HepG2 (cell line): ENCODE results near the gene CEP68. TPM values are rescaled to one million over a fixed set of nuclear protein-coding genes. Genes with fewer than 3 reads are reported as not detected.
A peak's percentile ranks its signal among the peaks of the same experiment; 100 is the strongest.

ENCODE experiments used
- CHD2 ChIP-seq: IDR thresholded peaks from 2 replicates; pipeline ENCODE4 v1.6.1; 2011; ENCODE audit warnings: low read depth, low read length, improper control_type of control experiment
- ISX ChIP-seq: sonication (generic); formaldehyde crosslinking; conservative IDR thresholded peaks from 2 replicates; pipeline ENCODE4 v1.5.0; 2020; ENCODE audit warnings: missing genetic modification reagents
- JDP2 ChIP-seq: sonication (generic); formaldehyde crosslinking; IDR thresholded peaks from 2 replicates; pipeline ENCODE4 v1.8.1; 2022; ENCODE audit warnings: missing genetic modification reagents, borderline replicate concordance
- KDM3A ChIP-seq: IDR thresholded peaks from 2 replicates; pipeline ENCODE4 v1.6.1; 2018; ENCODE audit warnings: low read depth, missing compliant biosample characterization
- KDM5A ChIP-seq: fragments of 200-600 bp; sonication (generic); IDR thresholded peaks from 2 replicates; pipeline ENCODE4 v1.7.0; 2018; ENCODE audit warnings: antibody characterized with exemption, mild to moderate bottlenecking, low read length, borderline replicate concordance
- PHF21A ChIP-seq: sonication (generic); formaldehyde crosslinking; IDR thresholded peaks from 2 replicates; pipeline ENCODE4 v1.5.0; 2020; ENCODE audit warnings: mild to moderate bottlenecking, missing genetic modification reagents
- ZNF256 ChIP-seq: sonication (generic); formaldehyde crosslinking; conservative IDR thresholded peaks from 2 replicates; pipeline ENCODE4 v1.4.0; 2020; ENCODE audit warnings: missing genetic modification reagents
- ZNF484 ChIP-seq: sonication (generic); formaldehyde crosslinking; IDR thresholded peaks from 2 replicates; pipeline ENCODE4 v1.5.1; 2020; ENCODE audit warnings: mild to moderate bottlenecking, low read depth, missing genetic modification reagents, borderline replicate concordance
- polyA plus RNA-seq, 8 experiments: library from polyadenylated mRNA; depleted of rRNA in 3 of 8; stranded (reverse) in 7 of 8; unstranded in 1 of 8; fragments of >200 nt; fragmentation: Illumina TruSeq in 4 of 8; extraction: Trizol in 4 of 8; gene quantifications; 2 replicates each; pipeline versions ENCODE4 v1.2.1 to v1.2.3, GENCODE V29; 2011 to 2016; ENCODE audit warnings: low read depth in 4 of 8, missing spikeins in 1 of 8, mixed read lengths in 1 of 8; ENCODE audit not compliant: insufficient read depth in 1 of 8
- total RNA-seq, 5 experiments: library from RNA; depleted of rRNA; stranded (reverse); fragments of >200 nt; fragmentation: Illumina TruSeq; extraction: Trizol; gene quantifications; 2 replicates each; pipeline ENCODE4 v1.2.3, GENCODE V29; 2016; ENCODE audit warnings: low read depth in 1 of 5
- TF ChIP-seq, protein P1 (sequence below): sonication (generic); formaldehyde crosslinking; IDR thresholded peaks from 2 replicates; pipeline ENCODE4 v1.5.1; 2020; ENCODE audit warnings: mild to moderate bottlenecking, missing genetic modification reagents, borderline replicate concordance
- TF ChIP-seq, protein P2 (sequence below): sonication (generic); formaldehyde crosslinking; IDR thresholded peaks from 2 replicates; pipeline ENCODE4 v1.4.0; 2020; ENCODE audit warnings: mild to moderate bottlenecking, missing genetic modification reagents
- TF ChIP-seq, protein P3 (sequence below): IDR thresholded peaks from 2 replicates; pipeline ENCODE4 v1.6.1; 2016; ENCODE audit warnings: missing biosample characterization, missing genetic modification reagents, low read depth
- TF ChIP-seq, protein P4 (sequence below): sonication (generic); formaldehyde crosslinking; IDR thresholded peaks from 2 replicates; pipeline ENCODE4 v1.4.0; 2020; ENCODE audit warnings: mild to moderate bottlenecking, missing genetic modification reagents
- TF ChIP-seq, protein P5 (sequence below): sonication (generic); formaldehyde crosslinking; IDR thresholded peaks from 2 replicates; pipeline ENCODE4 v1.4.0; 2020; ENCODE audit warnings: missing genetic modification reagents
- TF ChIP-seq, protein P6 (sequence below): sonication (generic); formaldehyde crosslinking; IDR thresholded peaks from 2 replicates; pipeline ENCODE4; 2020; ENCODE audit warnings: missing genetic modification reagents, mild to moderate bottlenecking, borderline replicate concordance

The CEP68 gene
- total and polyA plus RNA-seq, 2 of the 13 experiments (the other 11 are each of a cell fraction or from before 2014, with no cell fraction given) = 5.7 to 9.3 TPM

DNA sequence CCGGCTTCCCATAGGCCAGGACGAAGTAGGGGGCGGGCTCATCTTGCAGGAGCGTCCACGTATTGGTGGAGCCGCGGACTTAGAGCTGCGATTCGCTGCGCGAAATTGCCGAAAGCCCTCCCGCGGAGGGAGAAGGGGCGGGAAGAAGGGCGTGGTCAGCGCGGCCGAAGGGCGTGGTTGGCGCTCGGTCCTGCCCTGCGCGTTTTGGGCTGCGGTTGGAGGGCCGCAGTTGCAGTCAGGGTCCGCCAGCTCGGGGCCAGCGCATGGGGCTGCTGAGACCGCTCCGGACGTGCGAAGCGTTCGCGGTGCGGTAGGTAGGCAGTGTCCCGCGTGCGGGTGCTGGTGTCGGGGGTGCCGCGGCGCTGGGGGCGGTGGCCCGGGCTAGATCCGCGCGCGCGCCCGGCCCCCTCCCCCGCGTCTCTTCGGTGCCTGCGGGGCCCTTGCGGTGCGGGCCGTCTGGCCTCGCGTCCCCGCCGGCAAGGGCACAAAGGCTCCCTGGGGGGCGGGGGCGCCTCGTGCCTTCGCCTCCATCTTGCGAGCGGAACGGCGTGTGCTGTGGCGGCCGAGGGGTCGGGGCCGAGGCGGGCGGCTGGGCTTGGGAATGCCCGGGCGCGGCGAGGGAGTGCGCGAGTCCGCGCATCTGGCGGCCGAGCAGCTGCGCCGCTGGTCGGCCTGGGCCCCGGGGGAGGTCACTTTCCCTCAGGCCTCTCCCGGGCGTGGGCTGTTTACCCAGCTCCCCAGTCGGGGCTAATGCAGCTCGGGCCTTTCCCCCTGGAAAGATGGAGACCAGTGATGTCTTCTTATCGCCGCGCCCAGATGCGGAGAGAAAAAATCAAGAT, at the start of gene CEP68 (continued):
- TF ChIP-seq, protein P1, sequence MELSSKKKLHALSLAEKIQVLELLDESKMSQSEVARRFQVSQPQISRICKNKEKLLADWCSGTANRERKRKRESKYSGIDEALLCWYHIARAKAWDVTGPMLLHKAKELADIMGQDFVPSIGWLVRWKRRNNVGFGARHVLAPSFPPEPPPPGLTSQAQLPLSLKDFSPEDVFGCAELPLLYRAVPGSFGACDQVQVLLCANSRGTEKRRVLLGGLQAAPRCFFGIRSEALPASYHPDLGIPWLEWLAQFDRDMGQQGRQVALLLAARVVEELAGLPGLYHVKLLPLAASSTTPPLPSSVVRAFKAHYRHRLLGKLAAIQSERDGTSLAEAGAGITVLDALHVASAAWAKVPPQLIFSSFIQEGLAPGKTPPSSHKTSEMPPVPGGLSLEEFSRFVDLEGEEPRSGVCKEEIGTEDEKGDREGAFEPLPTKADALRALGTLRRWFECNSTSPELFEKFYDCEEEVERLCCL (CRISPR knock-in tag) = 0 out of 2 replicates have a peak, but pooled peaks have one; percentile 23
- TF ChIP-seq KDM5A = 0 out of 2 replicates have a peak, but pooled peaks have one; percentile 4
- TF ChIP-seq PHF21A (CRISPR knock-in tag) = 0 out of 2 replicates have a peak, but pooled peaks have one; percentile 23
- peak; percentile 18 for TF ChIP-seq KDM3A (CRISPR knock-in tag)
- TF ChIP-seq ZNF484 (CRISPR knock-in tag) = no peak
- peak; percentile 62 for TF ChIP-seq ISX (CRISPR knock-in tag)
- TF ChIP-seq, protein P2, sequence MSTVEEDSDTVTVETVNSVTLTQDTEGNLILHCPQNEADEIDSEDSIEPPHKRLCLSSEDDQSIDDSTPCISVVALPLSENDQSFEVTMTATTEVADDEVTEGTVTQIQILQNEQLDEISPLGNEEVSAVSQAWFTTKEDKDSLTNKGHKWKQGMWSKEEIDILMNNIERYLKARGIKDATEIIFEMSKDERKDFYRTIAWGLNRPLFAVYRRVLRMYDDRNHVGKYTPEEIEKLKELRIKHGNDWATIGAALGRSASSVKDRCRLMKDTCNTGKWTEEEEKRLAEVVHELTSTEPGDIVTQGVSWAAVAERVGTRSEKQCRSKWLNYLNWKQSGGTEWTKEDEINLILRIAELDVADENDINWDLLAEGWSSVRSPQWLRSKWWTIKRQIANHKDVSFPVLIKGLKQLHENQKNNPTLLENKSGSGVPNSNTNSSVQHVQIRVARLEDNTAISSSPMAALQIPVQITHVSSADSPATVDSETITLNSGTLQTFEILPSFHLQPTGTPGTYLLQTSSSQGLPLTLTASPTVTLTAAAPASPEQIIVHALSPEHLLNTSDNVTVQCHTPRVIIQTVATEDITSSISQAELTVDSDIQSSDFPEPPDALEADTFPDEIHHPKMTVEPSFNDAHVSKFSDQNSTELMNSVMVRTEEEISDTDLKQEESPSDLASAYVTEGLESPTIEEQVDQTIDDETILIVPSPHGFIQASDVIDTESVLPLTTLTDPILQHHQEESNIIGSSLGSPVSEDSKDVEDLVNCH (CRISPR knock-in tag) = no peak; the same call in 1 of the 2 replicates
- TF ChIP-seq, protein P3, sequence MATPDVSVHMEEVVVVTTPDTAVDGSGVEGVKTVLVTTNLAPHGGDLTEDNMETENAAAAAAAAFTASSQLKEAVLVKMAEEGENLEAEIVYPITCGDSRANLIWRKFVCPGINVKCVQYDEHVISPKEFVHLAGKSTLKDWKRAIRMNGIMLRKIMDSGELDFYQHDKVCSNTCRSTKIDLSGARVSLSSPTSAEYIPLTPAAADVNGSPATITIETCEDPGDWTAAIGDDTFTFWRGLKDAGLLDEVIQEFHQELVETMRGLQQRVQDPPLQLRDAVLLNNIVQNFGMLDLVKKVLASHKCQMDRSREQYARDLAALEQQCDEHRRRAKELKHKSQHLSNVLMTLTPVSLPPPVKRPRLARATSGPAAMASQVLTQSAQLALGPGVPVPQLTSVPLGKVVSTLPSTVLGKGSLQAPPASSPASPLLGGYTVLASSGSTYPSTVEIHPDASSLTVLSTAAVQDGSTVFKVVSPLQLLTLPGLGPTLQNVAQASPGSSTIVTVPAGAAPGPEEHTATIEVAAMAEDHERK = no peak
- TF ChIP-seq, protein P4, sequence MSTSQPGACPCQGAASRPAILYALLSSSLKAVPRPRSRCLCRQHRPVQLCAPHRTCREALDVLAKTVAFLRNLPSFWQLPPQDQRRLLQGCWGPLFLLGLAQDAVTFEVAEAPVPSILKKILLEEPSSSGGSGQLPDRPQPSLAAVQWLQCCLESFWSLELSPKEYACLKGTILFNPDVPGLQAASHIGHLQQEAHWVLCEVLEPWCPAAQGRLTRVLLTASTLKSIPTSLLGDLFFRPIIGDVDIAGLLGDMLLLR (CRISPR knock-in tag) = peak; percentile 76; the same call in 1 of the 2 replicates
- TF ChIP-seq ZNF256 = no peak
- TF ChIP-seq, protein P5, sequence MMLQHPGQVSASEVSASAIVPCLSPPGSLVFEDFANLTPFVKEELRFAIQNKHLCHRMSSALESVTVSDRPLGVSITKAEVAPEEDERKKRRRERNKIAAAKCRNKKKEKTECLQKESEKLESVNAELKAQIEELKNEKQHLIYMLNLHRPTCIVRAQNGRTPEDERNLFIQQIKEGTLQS (CRISPR knock-in tag) = peak; percentile 49; the same call in 1 of the 2 replicates
- no peak for TF ChIP-seq JDP2
- peak; percentile 69; the same call in 1 of the 2 replicates for TF ChIP-seq CHD2
- TF ChIP-seq, protein P6, sequence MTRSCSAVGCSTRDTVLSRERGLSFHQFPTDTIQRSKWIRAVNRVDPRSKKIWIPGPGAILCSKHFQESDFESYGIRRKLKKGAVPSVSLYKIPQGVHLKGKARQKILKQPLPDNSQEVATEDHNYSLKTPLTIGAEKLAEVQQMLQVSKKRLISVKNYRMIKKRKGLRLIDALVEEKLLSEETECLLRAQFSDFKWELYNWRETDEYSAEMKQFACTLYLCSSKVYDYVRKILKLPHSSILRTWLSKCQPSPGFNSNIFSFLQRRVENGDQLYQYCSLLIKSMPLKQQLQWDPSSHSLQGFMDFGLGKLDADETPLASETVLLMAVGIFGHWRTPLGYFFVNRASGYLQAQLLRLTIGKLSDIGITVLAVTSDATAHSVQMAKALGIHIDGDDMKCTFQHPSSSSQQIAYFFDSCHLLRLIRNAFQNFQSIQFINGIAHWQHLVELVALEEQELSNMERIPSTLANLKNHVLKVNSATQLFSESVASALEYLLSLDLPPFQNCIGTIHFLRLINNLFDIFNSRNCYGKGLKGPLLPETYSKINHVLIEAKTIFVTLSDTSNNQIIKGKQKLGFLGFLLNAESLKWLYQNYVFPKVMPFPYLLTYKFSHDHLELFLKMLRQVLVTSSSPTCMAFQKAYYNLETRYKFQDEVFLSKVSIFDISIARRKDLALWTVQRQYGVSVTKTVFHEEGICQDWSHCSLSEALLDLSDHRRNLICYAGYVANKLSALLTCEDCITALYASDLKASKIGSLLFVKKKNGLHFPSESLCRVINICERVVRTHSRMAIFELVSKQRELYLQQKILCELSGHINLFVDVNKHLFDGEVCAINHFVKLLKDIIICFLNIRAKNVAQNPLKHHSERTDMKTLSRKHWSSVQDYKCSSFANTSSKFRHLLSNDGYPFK (CRISPR knock-in tag) = no peak; the same call in 1 of the 2 replicates
